RWPE2 (cell line): ENCODE data around the gene ALKBH7.

Source experiments
- ATAC-seq: fragments of 200-7000 bp; cut with Tn5 transposase; 3 replicates; pipeline ENCODE4 v1.9.1; 2021; ENCODE audit warnings: low read depth
- DNase-seq: peaks from one replicate; pipeline ENCODE4 v3.0.0-alpha.2; 2020; ENCODE audit warnings: low spot score
- H3K27ac ChIP-seq: fragments of 450-650 bp; 2 replicates; pipeline ENCODE4 v1.5.1; 2017; ENCODE audit warnings: mild to moderate bottlenecking; ENCODE audit not compliant: poor library complexity, severe bottlenecking
- H3K27me3 ChIP-seq: fragments of 250-450 bp; sonication (Bioruptor Pico); 2 replicates; pipeline ENCODE4 v1.5.1; 2021; ENCODE audit warnings: mild to moderate bottlenecking, moderate library complexity; ENCODE audit not compliant: insufficient read depth, poor library complexity, severe bottlenecking
- H3K36me3 ChIP-seq: fragments of 250-450 bp; sonication (Bioruptor Pico); 2 replicates; pipeline ENCODE4 v1.5.1; 2020; ENCODE audit warnings: low read depth, mild to moderate bottlenecking, moderate library complexity
- H3K4me1 ChIP-seq: fragments of 250-450 bp; sonication (Bioruptor Pico); 2 replicates; pipeline ENCODE4 v1.5.1; 2021; ENCODE audit warnings: mild to moderate bottlenecking, moderate library complexity; ENCODE audit not compliant: insufficient read depth, poor library complexity, severe bottlenecking
- H3K4me3 ChIP-seq: fragments of 250-450 bp; sonication (Bioruptor Pico); 2 replicates; pipeline ENCODE4 v1.5.1; 2021; ENCODE audit warnings: mild to moderate bottlenecking, moderate library complexity; ENCODE audit not compliant: severe bottlenecking
- H3K9me3 ChIP-seq: fragments of 250-450 bp; sonication (Bioruptor Pico); 2 replicates; pipeline ENCODE4 v1.5.1; 2021; ENCODE audit warnings: mild to moderate bottlenecking, moderate library complexity; ENCODE audit not compliant: severe bottlenecking
- CTCF ChIP-seq: fragments of 450-650 bp; IDR thresholded peaks from one replicate; pipeline ENCODE4 v1.5.1; 2017; ENCODE audit warnings: mild to moderate bottlenecking, moderate library complexity; ENCODE audit not compliant: poor library complexity, severe bottlenecking

ALKBH7 gene, protein sequence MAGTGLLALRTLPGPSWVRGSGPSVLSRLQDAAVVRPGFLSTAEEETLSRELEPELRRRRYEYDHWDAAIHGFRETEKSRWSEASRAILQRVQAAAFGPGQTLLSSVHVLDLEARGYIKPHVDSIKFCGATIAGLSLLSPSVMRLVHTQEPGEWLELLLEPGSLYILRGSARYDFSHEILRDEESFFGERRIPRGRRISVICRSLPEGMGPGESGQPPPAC

DNA sequence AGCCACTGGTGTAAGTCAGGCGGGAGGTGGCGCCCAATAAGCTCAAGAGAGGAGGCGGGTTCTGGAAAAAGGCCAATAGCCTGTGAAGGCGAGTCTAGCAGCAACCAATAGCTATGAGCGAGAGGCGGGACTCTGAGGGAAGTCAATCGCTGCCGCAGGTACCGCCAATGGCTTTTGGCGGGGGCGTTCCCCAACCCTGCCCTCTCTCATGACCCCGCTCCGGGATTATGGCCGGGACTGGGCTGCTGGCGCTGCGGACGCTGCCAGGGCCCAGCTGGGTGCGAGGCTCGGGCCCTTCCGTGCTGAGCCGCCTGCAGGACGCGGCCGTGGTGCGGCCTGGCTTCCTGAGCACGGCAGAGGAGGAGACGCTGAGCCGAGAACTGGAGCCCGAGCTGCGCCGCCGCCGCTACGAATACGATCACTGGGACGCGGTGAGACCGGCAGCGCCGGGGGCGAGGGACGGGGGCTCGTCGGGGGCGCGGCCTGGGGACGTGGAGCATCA, at the start of gene ALKBH7:
Gene ALKBH7, plus strand, starts transcription at position 201 of the 502 bp plus-strand sequence. Its CDS starts 27 bp downstream, at position 228.
- Histone ChIP-seq H3K36me3 (no peaks in the 10 kb centered on the region; the same call in 1 of the 2 replicates), H3K9me3 (no peaks in the 10 kb centered on the region), H3K4me1 (no peaks in the 10 kb centered on the region), H3K4me3 (peak within 1 kb of the TSS; percentile 73), H3K27me3 (no peaks in the 10 kb centered on the region), H3K27ac (peak within 1 kb of the TSS; percentile 76)
- TF ChIP-seq CTCF = no peak
- ATAC-seq (peak; percentile 86), DNase-seq (peak; percentile 99)

DNA sequence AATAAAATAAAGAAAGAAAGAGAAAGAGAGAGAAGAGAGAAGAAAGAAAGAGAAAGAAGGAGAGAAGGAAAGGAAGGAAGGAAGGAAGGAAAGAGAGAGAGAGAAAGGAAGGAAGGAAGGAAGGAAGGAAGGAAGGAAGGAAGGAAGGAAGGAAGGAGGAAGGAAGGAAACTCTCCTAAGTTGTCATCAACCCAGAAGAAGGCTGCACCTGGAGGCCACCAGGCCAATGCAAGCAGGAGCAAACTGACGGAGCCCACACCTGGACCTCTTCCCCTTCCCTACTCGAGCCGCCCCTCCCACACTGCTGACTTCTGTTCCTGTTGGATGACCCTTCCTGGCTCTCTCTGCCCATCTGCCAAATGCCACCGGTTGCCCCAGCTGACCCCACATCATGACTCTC, 47.8 kb upstream of the ALKBH7 start:
- no peak for TF ChIP-seq CTCF
- Histone ChIP-seq H3K27me3 (no peaks in the 10 kb centered on the region), H3K4me1 (no peaks in the 10 kb centered on the region), H3K4me3 (no peak overlapping the region), H3K36me3 (no peaks in the 10 kb centered on the region), H3K27ac (no peak overlapping the region), H3K9me3 (no peaks in the 10 kb centered on the region)
- no peak for DNase-seq
- ATAC-seq = no peak

DNA sequence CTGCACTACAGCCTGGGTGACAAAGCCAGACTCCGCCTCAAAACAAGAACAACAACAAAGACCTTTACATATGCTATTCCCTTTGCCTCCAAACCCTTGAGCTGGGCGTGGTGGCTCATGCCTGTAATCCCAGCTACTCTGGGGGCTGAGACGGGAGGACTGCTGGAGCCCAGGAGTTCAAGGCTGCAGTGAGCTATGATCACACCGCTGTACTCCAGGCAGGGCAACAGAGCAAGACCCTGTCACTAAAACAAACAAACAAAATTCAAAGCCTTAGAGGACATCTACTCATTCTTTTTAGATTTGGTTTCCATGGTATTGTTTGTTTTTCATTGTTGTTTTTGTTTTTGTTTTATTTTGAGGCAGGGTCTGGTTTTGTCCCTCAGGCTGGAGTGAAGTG, 47.0 kb upstream of the ALKBH7 start:
- Histone ChIP-seq H3K27ac (no peak overlapping the region), H3K27me3 (no peaks in the 10 kb centered on the region)
- no peak for TF ChIP-seq CTCF

DNA sequence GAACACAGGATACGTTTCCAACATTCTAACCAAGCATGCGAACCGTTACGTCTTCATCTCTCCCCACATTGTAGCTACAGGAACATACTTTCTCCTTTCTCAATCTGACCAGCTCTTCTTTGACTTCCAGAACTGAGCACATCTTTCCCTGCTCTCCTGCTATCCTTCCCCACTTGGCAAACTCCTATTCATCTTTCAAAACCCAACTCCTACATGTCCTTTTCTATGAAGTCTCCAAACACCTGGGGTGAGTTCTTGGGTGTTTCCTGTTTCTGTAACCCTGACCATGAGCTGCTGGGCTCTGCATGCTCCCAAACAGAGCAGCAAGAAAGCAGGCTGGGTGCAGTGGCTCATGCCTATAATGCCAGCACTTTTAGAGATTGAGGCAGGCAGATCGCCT, 45.8 kb upstream of the ALKBH7 start:
- no peaks in the 10 kb centered on the region for H3K36me3 ChIP-seq
- no peaks in the 10 kb centered on the region for H3K9me3 ChIP-seq
- no peak overlapping the region for H3K27ac ChIP-seq
- ATAC-seq (no peak), DNase-seq (no peak)
- TF ChIP-seq CTCF = no peak
- H3K27me3 ChIP-seq = no peaks in the 10 kb centered on the region
- no peaks in the 10 kb centered on the region for H3K4me1 ChIP-seq
- H3K4me3 ChIP-seq = no peak overlapping the region

More for the DNA sequence above, 47.0 kb upstream of the ALKBH7 start:
- DNase-seq (no peak), ATAC-seq (no peak)
- Histone ChIP-seq H3K4me3 (no peak overlapping the region), H3K9me3 (no peaks in the 10 kb centered on the region), H3K36me3 (no peaks in the 10 kb centered on the region), H3K4me1 (no peaks in the 10 kb centered on the region)

GRCh38 chr19:6333439-6333838, 39.2 kb upstream of the ALKBH7 start, which contains the start of gene ACER1:
Gene ACER1, minus strand, starts transcription at chr19:6333612. Its CDS starts 61 bp downstream, at chr19:6333551.
- Histone ChIP-seq H3K9me3 (no peaks in the 10 kb centered on the region), H3K27ac (no peak within 1 kb of the TSS), H3K4me1 (no peaks in the 10 kb centered on the region), H3K27me3 (no peaks in the 10 kb centered on the region), H3K36me3 (no peaks in the 10 kb centered on the region), H3K4me3 (no peak within 1 kb of the TSS)
- ATAC-seq = no peak
- no peak for DNase-seq
- TF ChIP-seq CTCF = no peak
